HG03045 (cell line): Measurements from ENCODE around the gene GPX4.
A peak's percentile ranks its signal among the peaks of the same experiment; 100 is the strongest.

Experiments used
- ATAC-seq: cut with Tn5 transposase; IDR thresholded peaks from one replicate; pipeline ENCODE4 v1.9.1; 2021; ENCODE audit warnings: mild to moderate bottlenecking, moderate library complexity; ENCODE audit not compliant: unreplicated experiment

Gene GPX4

DNA sequence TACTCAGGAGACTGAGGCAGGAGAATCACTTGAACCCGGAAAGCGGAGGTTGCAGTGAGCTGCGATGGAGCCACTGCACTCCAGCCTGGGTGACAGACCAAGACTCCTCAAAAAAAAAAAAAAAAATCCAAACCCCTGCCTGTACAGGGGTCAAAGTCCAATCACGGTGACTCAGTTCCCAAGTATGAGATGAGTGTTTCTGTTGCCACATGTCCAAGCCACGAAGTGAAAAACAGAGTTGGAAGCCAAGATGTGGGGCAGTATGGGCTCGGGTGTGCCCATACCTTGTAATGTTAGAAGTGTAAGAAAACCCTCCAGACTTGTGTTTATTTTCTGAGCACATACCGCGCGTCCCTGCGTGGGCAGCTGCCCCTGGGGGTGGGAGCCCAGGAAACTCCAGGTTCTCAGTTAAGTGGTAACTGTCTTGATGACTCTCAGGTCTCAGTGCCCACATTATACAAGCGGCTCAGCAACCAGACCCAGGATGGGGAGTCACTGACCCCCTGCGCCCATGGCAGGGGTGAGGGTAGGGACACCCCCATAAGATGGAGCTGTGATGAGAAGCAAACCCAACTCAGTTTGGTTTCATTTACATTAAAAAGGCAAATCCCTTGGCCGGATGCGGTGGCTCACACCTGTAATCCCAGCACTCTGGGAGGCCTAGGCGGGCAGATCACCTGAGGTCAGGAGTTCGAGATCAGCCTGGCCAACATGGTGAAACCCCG, 1.2 kb upstream of the GPX4 start:
- no peak for ATAC-seq

DNA sequence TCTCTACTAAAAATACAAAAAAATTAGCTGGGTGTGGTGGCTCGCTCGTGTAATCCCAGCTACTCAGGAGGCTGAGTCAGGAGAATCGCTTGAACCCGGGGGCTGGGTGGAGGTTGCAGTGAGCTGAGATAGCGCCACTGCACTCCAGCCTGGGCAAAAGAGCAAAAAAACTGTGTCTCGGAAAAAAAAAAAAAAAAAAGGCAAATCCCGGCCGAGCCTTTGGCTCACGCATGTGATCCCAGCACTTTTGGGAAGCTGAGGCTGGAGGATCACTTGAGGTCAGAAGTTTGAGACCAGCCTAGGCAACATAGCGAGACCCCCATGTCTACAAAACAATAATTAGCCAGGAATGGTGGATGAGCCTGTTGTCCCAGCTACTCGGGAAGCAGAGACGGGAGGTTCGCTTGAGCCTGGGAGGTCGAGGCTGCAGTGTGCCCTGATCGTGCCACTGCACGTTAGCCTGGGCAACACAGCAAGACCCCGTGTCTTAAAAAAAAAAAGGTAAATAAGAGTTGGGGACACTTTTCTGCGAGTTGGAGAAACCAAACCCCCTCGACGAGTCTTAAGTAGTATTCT, 574 bp upstream of the GPX4 start:
- ATAC-seq: peak; percentile 0

DNA sequence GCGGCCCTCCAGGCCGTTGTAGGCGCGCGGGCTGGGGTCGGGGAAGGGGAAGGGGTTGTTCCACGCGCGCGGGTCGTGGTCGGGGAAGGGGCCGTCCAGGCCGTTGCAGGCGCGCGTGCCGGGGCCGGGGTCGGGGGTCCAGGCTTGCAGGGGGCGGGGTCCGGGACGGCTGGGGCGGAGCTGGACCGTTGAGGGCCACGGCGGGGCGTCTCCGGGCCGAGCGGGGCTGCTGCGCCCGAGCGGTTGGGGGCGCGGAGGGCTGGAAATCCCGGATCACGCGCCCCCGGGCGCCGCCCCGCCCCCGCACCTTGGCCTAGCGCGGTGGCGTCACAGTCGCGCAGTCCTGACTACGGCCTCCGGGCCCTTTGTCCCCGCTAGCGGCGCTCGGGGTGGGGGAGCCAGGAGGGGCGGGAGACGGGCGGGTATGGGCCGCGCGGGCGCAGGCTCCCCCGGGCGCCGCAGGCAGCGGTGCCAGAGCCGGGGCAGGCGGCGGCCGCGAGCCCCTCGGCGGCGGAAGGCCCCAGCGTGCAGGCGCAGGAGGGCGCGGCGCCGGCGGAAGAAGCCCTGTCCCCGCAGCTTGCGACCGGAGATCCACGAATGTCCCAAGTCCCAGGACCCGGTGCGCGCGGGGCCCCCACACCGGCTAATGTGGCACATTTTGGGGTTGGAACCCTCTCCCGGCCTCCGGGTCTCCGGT, 665 bp downstream of the GPX4 start:
- peak; percentile 33 for ATAC-seq

DNA sequence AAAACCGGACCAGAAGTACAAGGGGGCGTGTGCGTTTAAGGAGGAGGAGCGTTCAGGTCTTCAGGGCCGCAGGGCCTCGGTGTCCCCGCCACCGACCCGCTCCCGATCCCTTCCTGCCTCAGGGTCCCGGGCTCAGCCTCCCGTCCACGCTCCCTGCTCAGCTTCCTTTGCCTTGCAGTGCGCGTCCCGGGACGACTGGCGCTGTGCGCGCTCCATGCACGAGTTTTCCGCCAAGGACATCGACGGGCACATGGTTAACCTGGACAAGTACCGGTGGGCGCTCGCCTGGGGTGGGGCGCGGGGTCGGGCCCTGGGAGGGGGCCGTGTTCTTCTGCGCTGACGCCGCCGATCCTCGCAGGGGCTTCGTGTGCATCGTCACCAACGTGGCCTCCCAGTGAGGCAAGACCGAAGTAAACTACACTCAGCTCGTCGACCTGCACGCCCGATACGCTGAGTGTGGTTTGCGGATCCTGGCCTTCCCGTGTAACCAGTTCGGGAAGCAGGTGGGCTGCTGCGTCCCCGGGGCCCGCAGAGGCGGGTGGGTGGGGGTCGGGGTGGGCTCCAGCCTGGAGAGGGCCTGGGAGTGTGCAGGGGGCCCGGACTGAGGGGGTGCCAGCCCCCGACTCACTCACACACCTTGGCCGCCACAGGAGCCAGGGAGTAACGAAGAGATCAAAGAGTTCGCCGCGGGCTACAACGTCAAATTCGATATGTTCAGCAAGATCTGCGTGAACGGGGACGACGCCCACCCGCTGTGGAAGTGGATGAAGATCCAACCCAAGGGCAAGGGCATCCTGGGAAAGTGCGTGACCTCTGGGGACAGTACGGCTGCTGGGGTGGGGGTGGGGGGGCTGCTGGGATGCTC, 1.4 kb downstream of the GPX4 start:
- no peak for ATAC-seq

DNA sequence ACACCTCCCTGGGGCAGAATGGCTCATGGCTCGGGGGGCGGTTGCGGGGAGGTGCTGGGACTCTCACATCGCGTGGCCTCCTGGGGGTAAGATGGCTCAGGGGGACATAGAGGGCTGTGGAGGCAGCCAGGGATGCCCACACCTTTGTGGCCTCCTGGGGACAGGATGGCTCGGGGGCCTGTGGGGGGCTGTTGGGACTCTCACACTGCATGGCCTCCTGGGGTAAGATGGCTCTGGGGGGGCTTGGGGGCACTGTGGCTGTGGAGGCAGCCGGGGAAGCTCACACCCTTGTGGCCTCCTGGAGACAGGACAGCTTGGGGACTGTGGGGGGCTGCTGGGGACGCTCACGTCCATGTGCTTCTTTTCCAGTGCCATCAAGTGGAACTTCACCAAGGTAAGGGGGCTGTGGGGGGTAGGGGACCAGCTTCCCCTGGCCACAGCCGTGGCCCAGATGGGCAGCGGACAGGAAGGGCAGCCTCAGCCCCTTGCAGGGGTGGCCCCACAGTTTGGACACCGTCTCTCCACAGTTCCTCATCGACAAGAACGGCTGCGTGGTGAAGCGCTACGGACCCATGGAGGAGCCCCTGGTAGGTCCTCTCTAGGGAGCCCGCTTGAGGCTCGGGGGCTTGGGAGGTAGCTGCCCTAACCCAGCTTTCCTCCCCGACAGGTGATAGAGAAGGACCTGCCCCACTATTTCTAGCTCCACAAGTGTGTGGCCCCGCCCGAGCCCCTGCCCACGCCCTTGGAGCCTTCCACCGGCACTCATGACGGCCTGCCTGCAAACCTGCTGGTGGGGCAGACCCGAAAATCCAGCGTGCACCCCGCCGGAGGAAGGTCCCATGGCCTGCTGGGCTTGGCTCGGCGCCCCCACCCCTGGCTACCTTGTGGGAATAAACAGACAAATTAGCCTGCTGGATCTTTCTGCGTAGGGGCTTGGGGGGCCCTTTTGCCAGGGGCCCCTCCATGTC, 2.4 kb downstream of the GPX4 start:
- ATAC-seq: no peak

DNA sequence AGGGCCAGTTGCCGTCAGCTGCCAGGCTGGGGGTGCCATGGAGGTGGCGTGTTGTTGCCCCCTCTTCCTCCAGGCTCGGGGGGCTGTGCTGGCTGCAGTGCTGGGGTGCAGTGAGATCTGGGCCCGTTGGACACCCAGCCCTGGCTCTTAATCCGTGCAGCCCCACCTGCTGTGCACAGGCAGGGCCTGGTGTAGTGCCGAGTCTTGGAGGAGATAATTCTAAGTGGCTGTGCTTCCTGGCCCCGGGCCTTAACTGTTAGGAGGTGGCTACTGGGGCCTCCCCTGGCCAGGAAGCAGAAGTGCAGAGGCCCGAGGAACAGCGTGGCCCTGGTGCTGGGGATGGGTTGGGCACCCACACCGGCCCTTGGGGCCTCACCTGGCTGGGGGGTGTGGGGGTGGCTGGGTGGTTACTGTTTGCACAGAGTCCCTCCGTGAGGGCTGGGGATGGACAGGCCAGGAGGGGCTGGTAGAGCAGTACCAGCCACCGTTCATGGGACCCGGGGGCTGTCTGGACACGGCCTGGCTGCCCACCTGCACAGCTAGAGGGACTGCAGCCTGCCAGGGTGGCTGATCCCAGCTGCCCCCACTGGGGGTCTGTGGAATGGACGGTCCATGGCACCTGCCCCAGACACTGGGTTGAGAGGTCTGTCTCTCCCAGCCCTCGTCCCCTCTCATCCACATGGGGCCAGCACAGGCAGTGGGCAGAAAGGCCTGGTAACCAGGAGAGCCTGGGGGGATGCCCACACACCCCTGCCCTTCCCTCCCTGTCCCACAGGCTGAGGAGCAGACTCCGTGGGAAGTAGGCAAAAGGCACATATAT, 3.3 kb downstream of the GPX4 start:
- no peak for ATAC-seq

DNA sequence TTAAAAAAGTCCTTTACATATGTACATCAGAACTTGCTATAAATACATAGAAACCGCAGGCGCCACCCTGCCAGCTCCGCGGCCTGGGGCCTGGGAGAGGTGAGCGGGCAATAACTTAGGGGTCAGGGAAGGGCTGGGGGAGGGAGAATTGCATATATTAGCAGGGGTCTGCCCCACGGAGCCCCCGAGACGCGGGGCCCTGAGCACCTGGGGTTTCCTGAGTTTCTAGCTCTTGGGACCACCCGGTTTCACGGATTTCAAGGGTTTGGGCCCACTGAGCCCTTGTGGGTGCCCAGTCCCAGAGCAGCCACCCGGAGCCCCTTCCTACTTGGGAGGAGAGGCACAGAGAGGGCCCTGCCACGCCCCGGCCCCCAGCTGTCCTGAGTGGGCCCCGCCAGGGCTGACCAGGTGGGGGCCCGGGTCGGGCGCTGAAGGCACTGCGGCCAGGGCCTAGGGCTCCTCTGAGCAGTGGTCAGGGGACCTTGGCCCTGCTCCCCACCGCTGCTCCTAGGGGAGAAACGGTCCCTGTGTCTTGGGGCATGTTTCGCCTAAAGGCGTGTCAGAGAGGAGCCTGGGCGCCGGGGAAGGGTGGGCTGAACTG, 4.0 kb downstream of the GPX4 start:
- ATAC-seq: no peak

GRCh38 chr19:1108291-1109031, 4.7 kb downstream of the GPX4 start:
- no peak for ATAC-seq

- no peak for ATAC-seq
These were observed 5.3 kb downstream of the GPX4 start for GRCh38 chr19:1109032-1109551.

DNA sequence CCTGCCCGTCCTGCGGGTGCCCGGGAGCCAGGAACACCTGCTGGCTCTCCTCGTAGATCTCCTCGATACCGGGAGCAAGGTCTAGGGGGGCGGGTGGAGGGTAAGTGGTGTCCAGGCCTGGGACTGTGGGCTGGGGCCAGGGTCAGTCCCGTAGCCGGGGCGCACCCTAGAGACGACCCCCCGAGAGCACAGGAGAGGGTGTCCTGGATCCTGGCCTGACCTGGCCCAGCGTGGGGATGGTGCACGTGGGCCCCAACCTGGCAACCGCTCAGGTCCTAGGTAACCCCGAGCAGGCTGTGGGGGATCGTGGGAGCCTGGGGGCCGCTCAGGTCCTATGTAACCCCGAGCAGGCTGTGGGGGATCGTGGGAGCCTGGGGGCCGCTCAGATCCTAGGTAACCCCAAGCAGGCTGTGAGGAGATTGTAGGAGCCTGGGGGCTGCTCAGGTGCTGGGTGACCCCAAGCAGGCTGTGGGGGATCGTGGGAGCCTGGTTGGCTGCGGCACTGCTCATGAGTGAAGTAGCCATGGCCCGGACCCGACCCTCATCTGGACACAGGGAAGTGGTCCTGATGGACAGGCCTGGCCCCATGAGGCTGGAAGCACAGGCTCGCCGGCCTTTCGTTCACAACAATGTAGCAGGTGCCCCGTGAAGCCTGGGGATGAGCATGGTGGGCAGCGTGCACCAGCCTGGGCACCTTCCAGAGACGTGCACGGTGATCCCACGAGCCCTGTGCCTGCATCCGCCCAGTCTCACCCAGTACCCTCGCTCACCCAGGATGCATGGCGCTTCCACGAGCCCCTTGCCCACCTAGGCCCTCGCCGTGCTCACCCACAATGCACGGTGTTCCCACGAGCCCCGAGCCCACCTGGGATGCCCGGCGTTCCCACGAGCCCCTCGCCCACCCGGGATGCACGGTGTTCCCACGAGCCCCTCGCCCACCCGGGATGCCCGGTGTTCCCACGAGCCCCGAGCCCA, 6.2 kb downstream of the GPX4 start:
- no peak for ATAC-seq

- no peak for ATAC-seq
These were observed 7.2 kb downstream of the GPX4 start for GRCh38 chr19:1110809-1111640.

- ATAC-seq: no peak
These were observed 8.0 kb downstream of the GPX4 start for GRCh38 chr19:1111641-1112267.

- no peak for ATAC-seq
These were observed 8.7 kb downstream of the GPX4 start for GRCh38 chr19:1112268-1113029.

DNA sequence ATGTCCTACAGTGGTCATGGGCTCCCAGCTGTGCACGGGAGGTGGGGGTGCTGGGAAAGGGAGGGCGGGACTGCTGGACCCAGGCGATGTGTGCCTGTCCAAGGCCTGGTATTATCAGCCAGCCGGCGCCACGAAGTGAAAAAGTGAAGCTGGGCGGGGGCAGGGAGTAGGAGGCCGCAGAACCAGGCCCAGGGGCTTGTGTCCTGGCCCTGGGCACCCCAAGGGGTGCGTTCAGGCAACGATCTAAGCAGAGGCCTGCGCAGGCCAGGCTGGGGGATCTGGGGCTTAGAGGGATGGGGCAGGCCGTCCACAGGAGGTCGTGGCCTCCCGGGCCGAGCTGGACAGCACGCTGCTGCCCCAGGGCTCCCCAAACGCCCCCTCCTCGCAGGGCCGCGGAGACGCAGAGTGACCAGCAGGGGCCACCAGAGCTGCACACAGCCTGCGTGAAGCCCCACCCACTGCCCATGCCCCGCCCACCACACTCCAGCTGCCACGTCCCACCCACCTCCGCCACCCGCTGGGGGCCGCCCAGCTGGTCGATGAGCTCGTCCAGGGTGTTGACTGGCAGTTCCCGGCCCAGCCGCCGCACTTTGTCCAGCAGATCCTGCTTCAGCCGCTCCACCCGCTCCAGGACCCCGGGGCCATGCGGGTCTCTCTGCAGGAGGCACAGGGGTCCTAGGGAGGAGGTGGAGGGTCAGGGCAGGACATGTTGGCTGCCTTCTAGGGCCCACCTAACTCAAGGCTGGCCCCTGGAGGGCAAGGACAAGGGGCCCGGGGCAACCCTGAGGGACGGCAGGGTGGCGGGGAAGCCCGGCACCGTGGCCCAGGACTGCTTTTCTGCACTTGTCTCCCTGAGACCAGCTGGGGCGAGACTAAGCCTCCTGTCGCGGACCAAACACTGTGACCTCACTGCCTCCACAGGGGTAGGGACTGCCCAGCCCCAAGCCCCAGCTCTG, 9.5 kb downstream of the GPX4 start:
- ATAC-seq: no peak
